ENCODE data around the gene CTTN. TPM values are rescaled to one million over a fixed set of nuclear protein-coding genes. Genes with fewer than 3 reads are reported as not detected.

Gene CTTN
- total and polyA plus RNA-seq, 5 donors, result 67.7 to 117 (median 84.7) TPM

DNA sequence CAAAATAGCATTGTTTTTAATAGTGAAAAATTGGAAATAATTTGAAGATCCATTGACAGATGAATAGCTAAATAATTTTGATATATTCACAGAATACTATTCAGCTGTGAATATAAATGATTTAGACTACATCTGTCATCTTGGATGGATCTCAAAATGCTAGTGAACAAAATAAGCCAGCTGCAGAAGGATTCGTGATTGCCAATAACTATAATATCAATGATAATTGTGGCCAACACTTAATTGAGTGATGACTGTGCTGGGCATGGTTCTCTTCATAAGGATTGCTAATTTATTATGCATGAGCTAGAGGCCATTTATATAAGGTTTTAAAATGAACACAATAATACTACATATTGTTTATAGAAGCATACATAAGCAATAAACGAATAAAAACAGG is 60.4 kb downstream of the CTTN start:
- Histone ChIP-seq H3K27me3 (ENCODE audit: control insufficient read depth, insufficient read depth) (no peaks in the 10 kb centered on the region), H3K4me3 (ENCODE audit: low read length) (no peak overlapping the region), H3K27ac (ENCODE audit: low read length) (no peak overlapping the region), H3K9me3 (ENCODE audit: control insufficient read depth, low read length) (no peaks in the 10 kb centered on the region), H3K4me1 (ENCODE audit: control insufficient read depth, insufficient read depth, low read length) (no peaks in the 10 kb centered on the region)
- DNase-seq (no peak), ATAC-seq (no peak)
- WGBS, result 76% methylated on average over 2 of the region's 2 CpGs
- intact Hi-C loops (cut with DNase I), result no loop called here

DNA sequence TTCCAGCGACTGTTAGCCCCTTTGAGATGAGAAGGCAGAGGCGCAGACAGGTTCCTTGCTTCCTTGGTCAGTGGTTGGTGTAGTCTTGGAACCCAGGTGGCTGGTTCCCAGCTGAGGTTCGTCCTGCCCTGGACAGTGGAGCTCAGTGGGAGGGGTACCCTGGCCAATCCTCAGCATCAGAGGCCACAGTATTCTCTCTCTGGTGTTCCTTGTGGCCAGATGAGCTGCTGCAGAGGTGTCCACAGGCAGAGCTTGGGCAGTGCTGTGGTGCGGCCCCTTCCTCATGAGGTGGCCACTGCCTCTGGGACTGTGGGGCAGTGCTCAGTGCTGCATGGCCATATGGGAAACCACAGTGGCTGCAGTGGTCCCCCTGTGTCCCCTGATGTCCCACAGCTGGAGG is 61.8 kb downstream of the CTTN start:
- H3K27ac ChIP-seq (ENCODE audit: low read length), result no peak overlapping the region
- no peak overlapping the region for H3K4me3 ChIP-seq (ENCODE audit: low read length)
- intact Hi-C loops (cut with DNase I), result no loop called here
- no peaks in the 10 kb centered on the region for H3K9me3 ChIP-seq (ENCODE audit: control insufficient read depth, low read length)
- ATAC-seq, result no peak
- DNase-seq, result no peak
- H3K4me1 ChIP-seq (ENCODE audit: control insufficient read depth, insufficient read depth, low read length), result no peaks in the 10 kb centered on the region
- WGBS, result 84% methylated on average over 4 of the region's 4 CpGs
- H3K27me3 ChIP-seq (ENCODE audit: control insufficient read depth, insufficient read depth), result no peaks in the 10 kb centered on the region

DNA sequence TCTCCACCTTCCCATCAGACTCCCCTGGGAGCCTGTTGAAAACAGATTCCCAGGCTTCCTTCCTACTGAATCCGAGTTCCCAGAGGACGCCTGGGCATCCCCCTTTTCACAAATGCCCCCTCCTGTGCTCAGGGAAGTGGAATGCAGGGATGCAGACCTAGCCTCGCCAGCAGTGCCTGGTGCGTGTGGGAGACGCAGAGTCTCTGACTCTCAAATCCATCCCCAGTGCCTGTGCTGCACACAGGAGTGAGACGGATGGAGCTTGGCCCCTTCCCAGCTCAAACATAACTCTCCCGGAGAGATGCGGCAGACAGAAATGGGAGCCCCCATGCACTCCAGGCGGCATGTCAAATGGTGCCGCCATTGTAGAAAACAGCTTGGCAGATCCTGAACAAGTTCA is 62.6 kb downstream of the CTTN start:
- Histone ChIP-seq H3K4me3 (ENCODE audit: low read length) (no peak overlapping the region), H3K9me3 (ENCODE audit: control insufficient read depth, low read length) (no peaks in the 10 kb centered on the region), H3K4me1 (ENCODE audit: control insufficient read depth, insufficient read depth, low read length) (no peaks in the 10 kb centered on the region), H3K27me3 (ENCODE audit: control insufficient read depth, insufficient read depth) (no peaks in the 10 kb centered on the region), H3K27ac (ENCODE audit: low read length) (no peak overlapping the region)
- DNase-seq, result no peak
- 52% methylated on average over 10 of the region's 10 CpGs for WGBS
- intact Hi-C loops (cut with DNase I), result no loop called here
- no peak for ATAC-seq

DNA sequence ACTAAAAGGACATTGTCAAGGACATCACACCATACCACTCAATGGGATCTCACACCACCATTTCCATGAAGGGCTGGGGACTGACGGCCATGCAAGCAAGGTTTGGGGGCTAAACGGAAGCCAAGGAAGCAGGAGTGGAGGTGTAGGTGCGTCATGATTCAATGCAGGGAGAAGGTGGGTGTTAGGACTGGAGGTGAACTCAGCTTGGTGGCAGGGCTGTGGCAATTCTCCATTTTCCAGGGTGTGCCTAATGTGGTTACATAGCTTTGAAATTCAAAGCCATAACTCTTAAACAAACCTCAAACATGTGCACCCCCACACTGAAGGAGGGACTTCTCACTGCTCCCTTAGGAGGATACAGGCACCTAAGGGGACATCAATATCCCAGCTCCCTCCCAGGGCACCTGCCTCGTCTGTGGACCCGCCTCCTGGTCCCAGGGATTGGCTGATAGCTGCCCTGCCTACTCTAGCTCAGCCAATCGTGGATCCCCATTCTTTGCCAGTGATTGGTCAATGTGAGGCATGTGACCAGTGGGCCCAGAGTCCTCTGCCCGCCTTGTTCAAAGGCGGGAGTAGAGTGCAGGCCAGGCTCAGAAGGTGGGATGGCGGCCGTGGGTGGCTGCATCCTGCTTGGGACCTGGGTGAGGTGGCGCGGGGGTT is 64.6 kb downstream of the CTTN start:
- no peak for ATAC-seq
- no peak for DNase-seq
- intact Hi-C loops (cut with DNase I), result no loop called here
- WGBS, result 93% methylated on average over 12 of the region's 12 CpGs
- Histone ChIP-seq H3K27ac (ENCODE audit: low read length) (no peak overlapping the region), H3K9me3 (ENCODE audit: control insufficient read depth, low read length) (no peaks in the 10 kb centered on the region), H3K4me3 (ENCODE audit: low read length) (no peak overlapping the region), H3K4me1 (ENCODE audit: control insufficient read depth, insufficient read depth, low read length) (no peaks in the 10 kb centered on the region), H3K27me3 (ENCODE audit: control insufficient read depth, insufficient read depth) (no peaks in the 10 kb centered on the region)

DNA sequence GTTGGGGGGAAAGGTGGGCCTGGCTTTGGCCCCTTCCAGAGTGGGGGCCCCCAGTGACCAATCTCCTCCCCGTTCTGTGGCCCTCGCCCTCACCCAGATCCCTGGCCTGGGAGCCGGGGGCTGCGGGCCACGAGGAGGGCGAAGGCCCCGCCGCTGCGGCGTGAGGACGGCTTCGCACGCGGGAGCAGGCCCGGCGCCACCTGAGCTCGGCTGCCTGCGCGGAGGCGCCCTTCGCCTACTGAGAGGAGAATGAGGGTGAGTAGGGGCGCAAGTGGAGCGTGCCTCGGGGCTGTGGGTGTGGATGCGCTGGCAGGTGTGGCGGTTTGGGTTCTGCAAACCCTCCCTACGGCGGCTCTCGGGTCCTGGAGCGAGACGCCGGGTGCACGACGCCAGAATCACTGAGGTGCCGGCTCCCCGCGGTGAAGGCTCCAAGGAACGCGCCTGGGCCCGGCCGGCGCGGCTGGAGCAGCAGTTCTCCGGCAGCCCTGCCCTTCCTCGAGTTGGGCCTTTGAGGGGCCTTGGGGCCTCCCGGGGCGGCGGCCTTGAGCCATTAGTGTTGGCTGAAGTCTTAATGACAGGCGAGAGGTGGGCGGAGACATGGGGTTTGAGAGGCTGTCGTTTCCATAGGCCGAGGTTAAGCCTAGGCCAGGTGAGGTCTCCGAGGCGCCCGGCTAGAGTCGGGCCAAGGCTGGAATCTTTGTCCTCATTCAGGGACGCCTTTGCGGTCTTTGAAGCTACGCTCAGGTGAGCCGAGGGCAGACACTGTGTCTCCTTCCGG is 65.3 kb downstream of the CTTN start:
- Histone ChIP-seq H3K9me3 (ENCODE audit: control insufficient read depth, low read length) (no peaks in the 10 kb centered on the region), H3K4me1 (ENCODE audit: control insufficient read depth, insufficient read depth, low read length) (no peaks in the 10 kb centered on the region), H3K4me3 (ENCODE audit: low read length) (no peak overlapping the region), H3K27me3 (ENCODE audit: control insufficient read depth, insufficient read depth) (no peaks in the 10 kb centered on the region), H3K27ac (ENCODE audit: low read length) (no peak overlapping the region)
- DNase-seq (peak in 1 of 3 donors; percentile 36), ATAC-seq (no peak)
- WGBS, result 88% methylated on average over 61 of the region's 61 CpGs
- intact Hi-C loops (cut with DNase I), result no loop called here

DNA sequence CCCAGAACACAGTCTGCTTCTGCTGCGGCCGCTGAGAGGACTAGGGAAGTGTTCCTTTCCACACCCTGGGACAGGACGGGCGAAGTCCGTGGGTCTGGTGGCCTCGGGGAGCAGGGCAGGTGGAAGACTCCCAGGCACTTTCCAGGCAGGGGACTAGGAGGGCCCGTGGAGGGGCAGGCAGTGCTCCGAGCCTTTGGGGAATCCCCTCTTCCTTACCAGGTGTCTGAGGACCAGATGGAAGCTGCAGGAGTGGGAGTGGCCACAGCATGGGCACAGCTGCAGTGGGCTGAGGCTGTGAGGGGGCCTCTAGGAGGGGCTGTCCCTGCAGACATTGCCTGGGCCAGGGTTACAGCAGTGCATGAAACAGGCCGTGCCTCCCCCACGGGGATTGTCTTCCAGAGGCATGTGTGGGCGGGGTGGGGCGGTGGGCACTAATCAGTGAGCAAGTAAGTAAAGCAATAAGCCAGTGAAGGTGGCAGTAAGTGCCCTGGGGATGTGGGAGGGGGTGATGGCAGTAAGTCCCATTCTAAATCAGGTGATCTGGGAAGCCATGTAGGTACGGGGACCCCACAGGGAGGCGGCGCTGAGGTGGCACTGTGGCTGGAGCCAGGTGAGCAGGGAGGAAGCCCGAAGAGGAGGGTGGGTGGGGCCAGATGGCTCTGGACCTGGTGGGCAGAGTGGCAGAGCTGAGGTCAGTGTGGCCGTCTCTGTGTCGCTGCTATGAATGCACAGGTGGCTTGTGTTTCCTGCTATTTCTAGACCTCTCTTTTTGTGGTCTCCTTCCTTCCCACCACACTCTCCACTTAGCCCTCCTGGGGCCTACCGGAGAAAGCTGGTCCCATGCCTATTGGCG is 66.4 kb downstream of the CTTN start:
- ATAC-seq, result no peak
- Histone ChIP-seq H3K27me3 (ENCODE audit: control insufficient read depth, insufficient read depth) (no peaks in the 10 kb centered on the region), H3K27ac (ENCODE audit: low read length) (no peak overlapping the region), H3K4me1 (ENCODE audit: control insufficient read depth, insufficient read depth, low read length) (no peaks in the 10 kb centered on the region), H3K9me3 (ENCODE audit: control insufficient read depth, low read length) (no peaks in the 10 kb centered on the region), H3K4me3 (ENCODE audit: low read length) (no peak overlapping the region)
- WGBS, result 69% methylated on average over 20 of the region's 20 CpGs
- no peak for DNase-seq
- intact Hi-C loops (cut with DNase I), result loop anchor here in 3 of 4 donors (5.0 kb wide), 2 partner anchors 288 to 293 kb away; no protein-coding TSS in a partner anchor

- WGBS, result 67% methylated on average over 10 of the region's 10 CpGs
- H3K4me1 ChIP-seq (ENCODE audit: control insufficient read depth, insufficient read depth, low read length), result no peaks in the 10 kb centered on the region
- ATAC-seq, result no peak
- H3K27ac ChIP-seq (ENCODE audit: low read length), result no peak overlapping the region
- H3K27me3 ChIP-seq (ENCODE audit: control insufficient read depth, insufficient read depth), result no peaks in the 10 kb centered on the region
- H3K9me3 ChIP-seq (ENCODE audit: control insufficient read depth, low read length), result no peaks in the 10 kb centered on the region
- DNase-seq, result peak in 1 of 3 donors; percentile 49
- intact Hi-C loops (cut with DNase I), result loop anchor here (2.0 to 5.0 kb wide), 3 partner anchors 286 to 291 kb away; no protein-coding TSS in a partner anchor
- H3K4me3 ChIP-seq (ENCODE audit: low read length), result no peak overlapping the region
These were observed 67.8 kb downstream of the CTTN start for GRCh38 chr11:70466154-70466553.

DNA sequence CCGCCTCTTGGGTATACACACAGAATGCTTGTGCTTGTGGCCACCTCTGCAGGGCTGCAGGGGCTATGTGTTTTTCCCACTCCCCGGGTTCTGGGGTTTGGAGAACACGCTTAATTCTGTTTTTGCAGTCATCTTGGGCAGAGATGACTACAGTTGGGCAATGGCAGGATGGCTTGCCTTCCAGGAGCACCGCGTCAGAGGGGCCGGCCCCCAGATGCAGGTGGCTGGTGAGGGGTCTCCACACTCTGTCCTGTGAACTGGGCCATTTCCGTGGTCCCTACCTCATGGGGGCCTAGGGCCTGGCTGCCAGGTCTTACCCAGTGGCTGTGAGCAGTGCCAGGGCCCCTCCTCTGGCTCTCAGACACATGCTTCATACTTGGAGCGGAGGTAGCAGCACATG is 68.3 kb downstream of the CTTN start:
- intact Hi-C loops (cut with DNase I), result loop anchor here (2.0 to 5.0 kb wide), 3 partner anchors 286 to 291 kb away; no protein-coding TSS in a partner anchor

GRCh38 chr11:70467201-70468085 is 69.1 kb downstream of the CTTN start:
- intact Hi-C loops (cut with DNase I), result loop anchor here (2.0 to 5.0 kb wide), 3 partner anchors 285 to 290 kb away; no protein-coding TSS in a partner anchor

More for the DNA sequence above, 68.3 kb downstream of the CTTN start:
- no peaks in the 10 kb centered on the region for H3K27me3 ChIP-seq (ENCODE audit: control insufficient read depth, insufficient read depth)
- H3K9me3 ChIP-seq (ENCODE audit: control insufficient read depth, low read length), result no peaks in the 10 kb centered on the region
- no peak for DNase-seq
- H3K4me3 ChIP-seq (ENCODE audit: low read length), result no peak overlapping the region
- WGBS, result 88% methylated on average over 8 of the region's 8 CpGs
- no peak for ATAC-seq
- H3K4me1 ChIP-seq (ENCODE audit: control insufficient read depth, insufficient read depth, low read length), result no peaks in the 10 kb centered on the region
- H3K27ac ChIP-seq (ENCODE audit: low read length), result no peak overlapping the region

More at GRCh38 chr11:70467201-70468085, 69.1 kb downstream of the CTTN start:
- no peak overlapping the region for H3K27ac ChIP-seq (ENCODE audit: low read length)
- ATAC-seq, result no peak
- DNase-seq, result peak; percentile 54 to 84 (median 76)
- H3K4me3 ChIP-seq (ENCODE audit: low read length), result no peak overlapping the region
- WGBS, result 42% methylated on average over 20 of the region's 20 CpGs
- H3K4me1 ChIP-seq (ENCODE audit: control insufficient read depth, insufficient read depth, low read length), result no peaks in the 10 kb centered on the region
- no peaks in the 10 kb centered on the region for H3K27me3 ChIP-seq (ENCODE audit: control insufficient read depth, insufficient read depth)
- no peaks in the 10 kb centered on the region for H3K9me3 ChIP-seq (ENCODE audit: control insufficient read depth, low read length)

Data from right cardiac atrium (tissue), 5 donors.